ENCODE measurements around the gene MBNL1.

The MBNL1 gene

DNA sequence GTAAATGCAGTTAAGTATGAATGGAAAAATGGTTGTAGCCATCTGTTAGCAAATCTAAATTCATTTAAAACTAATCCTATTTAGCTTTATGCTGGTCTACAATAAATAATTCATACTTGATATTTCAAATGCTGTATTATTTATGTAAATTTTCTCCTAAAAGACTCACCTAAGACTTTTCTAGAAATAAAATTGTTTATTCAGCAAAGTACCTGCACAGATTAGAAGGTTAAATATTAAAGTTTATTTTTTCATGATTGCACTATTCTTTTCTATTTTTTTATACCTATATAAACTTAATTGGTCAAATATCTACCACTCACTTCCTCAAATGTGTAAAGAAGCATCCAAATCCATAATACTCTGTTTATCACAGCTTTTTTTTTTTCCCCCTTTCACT lies 45.2 kb downstream of the MBNL1 start:
- no peak for DNase-seq (ENCODE audit: extremely low spot score)
- no peak for TF ChIP-seq FOXK2 (IDR thresholded peaks at IDR 0.05)
- TF ChIP-seq ZNF384 (IDR thresholded peaks at IDR 0.05) = 0 out of 2 replicates have a peak, but pooled peaks have one; percentile 13
- CTCF ChIA-PET = interaction anchor here (0.7 kb wide), 1 partner anchor 9 kb away, joined by 4 read pairs; no protein-coding TSS in a partner anchor
- POLR2A ChIA-PET = no interaction called here

GRCh38 chr3:152314677-152315353 lies 46.1 kb downstream of the MBNL1 start:
- ChIA-PET POLR2A (no interaction called here), CTCF (interaction anchor here (0.7 to 0.9 kb wide), 2 partner anchors 9 to 294 kb away, joined by 4 read pairs; no protein-coding TSS in a partner anchor)
- TF ChIP-seq PKNOX1 (IDR thresholded peaks at IDR 0.05) = peak; percentile 89
- no peak for TF ChIP-seq LEF1 (IDR thresholded peaks at IDR 0.05; ENCODE audit: borderline replicate concordance)
- DNase-seq (ENCODE audit: extremely low spot score) = no peak

- ChIA-PET CTCF (interaction anchor here (0.9 kb wide), 1 partner anchor 293 kb away, joined by 4 read pairs; no protein-coding TSS in a partner anchor), POLR2A (no interaction called here)
- no peak for TF ChIP-seq ARNT (IDR thresholded peaks at IDR 0.05)
- no peak for TF ChIP-seq NFRKB (IDR thresholded peaks at IDR 0.05)
- no peak for TF ChIP-seq ELF4 (IDR thresholded peaks at IDR 0.05)
- TF ChIP-seq LEF1 (IDR thresholded peaks at IDR 0.05; ENCODE audit: borderline replicate concordance) = no peak
- TF ChIP-seq ZNF384 (IDR thresholded peaks at IDR 0.05) = no peak
- TF ChIP-seq SP1 (IDR thresholded peaks at IDR 0.05) = no peak
- TF ChIP-seq FOXK2 (IDR thresholded peaks at IDR 0.05) = no peak
- no peak for TF ChIP-seq BHLHE40 (IDR thresholded peaks at IDR 0.05; ENCODE audit: borderline replicate concordance)
- no peak for TF ChIP-seq TARDBP (IDR thresholded peaks at IDR 0.05)
- no peak for TF ChIP-seq SUZ12 (IDR thresholded peaks at IDR 0.05)
- no peak for TF ChIP-seq HDGF (IDR thresholded peaks at IDR 0.05; ENCODE audit: borderline replicate concordance)
- DNase-seq (ENCODE audit: extremely low spot score) = no peak
Observed at GRCh38 chr3:152315623-152316022, 46.9 kb downstream of the MBNL1 start.

GRCh38 chr3:152316318-152316717 lies 47.6 kb downstream of the MBNL1 start:
- no peak for TF ChIP-seq FOXK2 (IDR thresholded peaks at IDR 0.05)
- TF ChIP-seq ARNT (IDR thresholded peaks at IDR 0.05) = no peak
- TF ChIP-seq FOXM1 (IDR thresholded peaks at IDR 0.05; ENCODE audit: borderline replicate concordance) = no peak
- TF ChIP-seq L3MBTL2 (conservative IDR thresholded peaks at IDR 0.05) = no peak
- TF ChIP-seq TARDBP (IDR thresholded peaks at IDR 0.05) = no peak
- no peak for TF ChIP-seq CTBP1 (IDR thresholded peaks at IDR 0.05; ENCODE audit: borderline replicate concordance)
- TF ChIP-seq BHLHE40 (IDR thresholded peaks at IDR 0.05; ENCODE audit: borderline replicate concordance) = no peak
- no peak for TF ChIP-seq FOXA1 (IDR thresholded peaks at IDR 0.05)
- no peak for TF ChIP-seq SP1 (IDR thresholded peaks at IDR 0.05)
- no peak for TF ChIP-seq ZNF384 (IDR thresholded peaks at IDR 0.05)
- TF ChIP-seq LEF1 (IDR thresholded peaks at IDR 0.05; ENCODE audit: borderline replicate concordance) = no peak
- no peak for TF ChIP-seq HDGF (IDR thresholded peaks at IDR 0.05; ENCODE audit: borderline replicate concordance)
- POLR2A ChIA-PET = no interaction called here
- DNase-seq (ENCODE audit: extremely low spot score) = no peak
- CTCF ChIA-PET = interaction anchor here (1.2 kb wide), 1 partner anchor 11 kb away, joined by 4 read pairs; no protein-coding TSS in a partner anchor

- DNase-seq (ENCODE audit: extremely low spot score) = no peak
- CTCF ChIA-PET = interaction anchor here (1.2 kb wide), 1 partner anchor 12 kb away, joined by 4 read pairs; no protein-coding TSS in a partner anchor
- TF ChIP-seq PKNOX1 (IDR thresholded peaks at IDR 0.05) = peak; percentile 54; the same call in 1 of the 2 replicates
- TF ChIP-seq FOXK2 (IDR thresholded peaks at IDR 0.05) = no peak
- no peak for TF ChIP-seq SP1 (IDR thresholded peaks at IDR 0.05)
- POLR2A ChIA-PET = no interaction called here
Observed at GRCh38 chr3:152317184-152317583, 48.5 kb downstream of the MBNL1 start.

- POLR2A ChIA-PET = interaction anchor here (1.6 kb wide), 1 partner anchor 19 kb away, joined by 4 read pairs; no protein-coding TSS in a partner anchor
- TF ChIP-seq SP1 (IDR thresholded peaks at IDR 0.05) (no peak), FOXM1 (IDR thresholded peaks at IDR 0.05; ENCODE audit: borderline replicate concordance) (no peak), L3MBTL2 (conservative IDR thresholded peaks at IDR 0.05) (no peak), FOXK2 (IDR thresholded peaks at IDR 0.05) (no peak)
- no peak for DNase-seq (ENCODE audit: extremely low spot score)
- CTCF ChIA-PET = no interaction called here
Observed at GRCh38 chr3:152317956-152318355, 49.2 kb downstream of the MBNL1 start.

GRCh38 chr3:152318512-152318911 lies 49.8 kb downstream of the MBNL1 start:
- peak; percentile 30 for TF ChIP-seq PKNOX1 (IDR thresholded peaks at IDR 0.05)
- TF ChIP-seq NFRKB (IDR thresholded peaks at IDR 0.05) = no peak
- CTCF ChIA-PET = no interaction called here
- POLR2A ChIA-PET = interaction anchor here (1.6 kb wide), 1 partner anchor 20 kb away, joined by 4 read pairs; no protein-coding TSS in a partner anchor
- no peak for DNase-seq (ENCODE audit: extremely low spot score)

Measured in HEK293T (cell line).